RWPE2 (cell line): ENCODE measurements around the gene ZNF532.

Source experiments
- ATAC-seq: fragments of 200-7000 bp; cut with Tn5 transposase; 3 replicates; pipeline ENCODE4 v1.9.1; 2021; ENCODE audit warnings: low read depth
- DNase-seq: peaks from one replicate; pipeline ENCODE4 v3.0.0-alpha.2; 2020; ENCODE audit warnings: low spot score
- H3K27ac ChIP-seq: fragments of 450-650 bp; 2 replicates; pipeline ENCODE4 v1.5.1; 2017; ENCODE audit warnings: mild to moderate bottlenecking; ENCODE audit not compliant: poor library complexity, severe bottlenecking
- H3K27me3 ChIP-seq: fragments of 250-450 bp; sonication (Bioruptor Pico); 2 replicates; pipeline ENCODE4 v1.5.1; 2021; ENCODE audit warnings: mild to moderate bottlenecking, moderate library complexity; ENCODE audit not compliant: insufficient read depth, poor library complexity, severe bottlenecking
- H3K36me3 ChIP-seq: fragments of 250-450 bp; sonication (Bioruptor Pico); 2 replicates; pipeline ENCODE4 v1.5.1; 2020; ENCODE audit warnings: low read depth, mild to moderate bottlenecking, moderate library complexity
- H3K4me1 ChIP-seq: fragments of 250-450 bp; sonication (Bioruptor Pico); 2 replicates; pipeline ENCODE4 v1.5.1; 2021; ENCODE audit warnings: mild to moderate bottlenecking, moderate library complexity; ENCODE audit not compliant: insufficient read depth, poor library complexity, severe bottlenecking
- H3K4me3 ChIP-seq: fragments of 250-450 bp; sonication (Bioruptor Pico); 2 replicates; pipeline ENCODE4 v1.5.1; 2021; ENCODE audit warnings: mild to moderate bottlenecking, moderate library complexity; ENCODE audit not compliant: severe bottlenecking
- H3K9me3 ChIP-seq: fragments of 250-450 bp; sonication (Bioruptor Pico); 2 replicates; pipeline ENCODE4 v1.5.1; 2021; ENCODE audit warnings: mild to moderate bottlenecking, moderate library complexity; ENCODE audit not compliant: severe bottlenecking
- TF ChIP-seq, protein P1 (sequence below): fragments of 450-650 bp; IDR thresholded peaks from one replicate; pipeline ENCODE4 v1.5.1; 2017; ENCODE audit warnings: mild to moderate bottlenecking, moderate library complexity; ENCODE audit not compliant: poor library complexity, severe bottlenecking

The ZNF532 gene

DNA sequence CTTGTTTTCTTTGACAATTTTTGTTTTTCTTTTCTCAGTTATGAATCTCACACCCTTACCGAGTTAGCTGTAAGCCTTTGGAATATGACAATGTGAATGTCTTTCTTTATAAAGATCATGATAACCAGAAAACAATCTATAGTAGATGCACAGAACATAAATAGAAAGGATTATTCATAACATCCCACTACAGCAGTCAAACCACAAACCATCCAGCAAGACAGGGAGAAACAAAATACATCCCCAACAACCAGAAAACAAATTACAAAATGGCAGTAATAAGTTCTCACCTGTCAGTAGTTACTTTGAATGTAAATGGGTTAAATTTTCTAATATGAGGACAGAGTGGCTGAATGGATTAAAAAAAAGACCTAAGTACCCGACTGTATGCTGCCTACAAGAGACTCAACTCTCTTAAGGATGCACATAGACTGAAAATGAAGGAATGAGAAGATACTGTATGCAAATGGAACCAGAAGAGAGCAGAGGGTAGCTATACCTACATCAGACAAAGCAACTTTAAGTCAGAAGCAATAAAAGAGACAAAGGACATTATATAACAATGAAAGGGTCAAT lies 124.6 kb downstream of the ZNF532 start:
- Histone ChIP-seq H3K9me3 (no peaks in the 10 kb centered on the region), H3K36me3 (no peaks in the 10 kb centered on the region), H3K4me3 (no peak overlapping the region), H3K4me1 (peaks cover 34% of the 10 kb centered on the region), H3K27ac (no peak overlapping the region), H3K27me3 (no peaks in the 10 kb centered on the region)
- DNase-seq, result no peak
- TF ChIP-seq, protein P1, sequence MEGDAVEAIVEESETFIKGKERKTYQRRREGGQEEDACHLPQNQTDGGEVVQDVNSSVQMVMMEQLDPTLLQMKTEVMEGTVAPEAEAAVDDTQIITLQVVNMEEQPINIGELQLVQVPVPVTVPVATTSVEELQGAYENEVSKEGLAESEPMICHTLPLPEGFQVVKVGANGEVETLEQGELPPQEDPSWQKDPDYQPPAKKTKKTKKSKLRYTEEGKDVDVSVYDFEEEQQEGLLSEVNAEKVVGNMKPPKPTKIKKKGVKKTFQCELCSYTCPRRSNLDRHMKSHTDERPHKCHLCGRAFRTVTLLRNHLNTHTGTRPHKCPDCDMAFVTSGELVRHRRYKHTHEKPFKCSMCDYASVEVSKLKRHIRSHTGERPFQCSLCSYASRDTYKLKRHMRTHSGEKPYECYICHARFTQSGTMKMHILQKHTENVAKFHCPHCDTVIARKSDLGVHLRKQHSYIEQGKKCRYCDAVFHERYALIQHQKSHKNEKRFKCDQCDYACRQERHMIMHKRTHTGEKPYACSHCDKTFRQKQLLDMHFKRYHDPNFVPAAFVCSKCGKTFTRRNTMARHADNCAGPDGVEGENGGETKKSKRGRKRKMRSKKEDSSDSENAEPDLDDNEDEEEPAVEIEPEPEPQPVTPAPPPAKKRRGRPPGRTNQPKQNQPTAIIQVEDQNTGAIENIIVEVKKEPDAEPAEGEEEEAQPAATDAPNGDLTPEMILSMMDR, result no peak
- ATAC-seq, result no peak

DNA sequence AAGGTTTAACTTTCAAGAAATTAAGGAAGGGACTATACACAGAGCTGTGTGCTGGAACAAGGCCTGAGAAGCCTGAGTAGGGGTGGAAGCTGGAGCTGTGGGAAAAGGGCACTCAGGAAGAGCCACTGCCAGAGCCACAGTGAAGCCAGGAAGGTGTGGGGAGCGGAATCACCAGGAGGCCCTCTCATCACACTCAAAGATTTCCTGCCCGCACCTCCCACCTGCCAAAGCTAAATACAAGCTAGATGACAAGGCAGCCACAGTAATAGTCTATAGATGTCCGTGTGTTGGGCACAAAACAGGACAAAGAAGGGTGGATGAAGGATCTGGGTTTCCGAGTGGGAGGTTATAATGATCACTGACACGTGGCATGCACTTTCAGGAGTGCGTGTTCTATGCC lies 126.0 kb downstream of the ZNF532 start:
- TF ChIP-seq, protein P1, result no peak
- H3K9me3 ChIP-seq, result no peaks in the 10 kb centered on the region
- H3K4me1 ChIP-seq, result peaks cover 34% of the 10 kb centered on the region
- H3K27ac ChIP-seq, result peak overlapping the region; percentile 88
- ATAC-seq (no peak), DNase-seq (no peak)
- no peak overlapping the region for H3K4me3 ChIP-seq
- H3K27me3 ChIP-seq, result no peaks in the 10 kb centered on the region
- no peaks in the 10 kb centered on the region for H3K36me3 ChIP-seq

DNA sequence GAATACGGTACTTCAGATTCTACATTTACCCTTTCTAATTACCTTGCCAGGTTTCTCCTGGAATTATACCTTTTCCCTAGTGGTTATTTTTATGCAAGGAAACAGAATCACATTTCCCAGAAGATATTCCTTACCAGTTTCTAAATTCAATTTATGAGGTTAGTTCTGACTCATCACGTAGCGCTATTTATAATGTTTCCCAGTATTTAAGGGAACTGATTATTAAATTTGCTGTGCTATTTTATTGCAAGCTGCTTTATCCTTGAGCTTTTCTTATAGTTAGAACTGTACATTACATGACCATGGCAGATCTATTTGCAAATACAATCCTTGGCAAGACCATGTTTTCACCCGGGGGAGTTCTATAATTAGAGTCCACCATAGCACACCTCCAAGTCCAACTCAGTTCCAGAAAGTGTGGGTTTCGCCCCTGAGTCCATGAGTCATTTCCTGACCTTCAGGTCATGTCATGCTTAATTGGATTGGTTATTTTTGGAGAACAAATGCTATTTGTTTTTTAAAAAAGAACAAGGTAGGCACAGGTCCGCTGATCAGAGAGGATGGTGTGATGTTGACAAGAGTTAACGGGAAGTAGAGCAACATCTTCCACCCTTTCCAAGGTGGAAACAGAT lies 126.6 kb downstream of the ZNF532 start:
- peaks cover 34% of the 10 kb centered on the region for H3K4me1 ChIP-seq
- no peaks in the 10 kb centered on the region for H3K9me3 ChIP-seq
- H3K4me3 ChIP-seq, result no peak overlapping the region
- no peak for DNase-seq
- TF ChIP-seq, protein P1, result no peak
- ATAC-seq, result peak; percentile 75
- no peaks in the 10 kb centered on the region for H3K36me3 ChIP-seq
- H3K27ac ChIP-seq, result peak overlapping the region; percentile 88
- H3K27me3 ChIP-seq, result no peaks in the 10 kb centered on the region

DNA sequence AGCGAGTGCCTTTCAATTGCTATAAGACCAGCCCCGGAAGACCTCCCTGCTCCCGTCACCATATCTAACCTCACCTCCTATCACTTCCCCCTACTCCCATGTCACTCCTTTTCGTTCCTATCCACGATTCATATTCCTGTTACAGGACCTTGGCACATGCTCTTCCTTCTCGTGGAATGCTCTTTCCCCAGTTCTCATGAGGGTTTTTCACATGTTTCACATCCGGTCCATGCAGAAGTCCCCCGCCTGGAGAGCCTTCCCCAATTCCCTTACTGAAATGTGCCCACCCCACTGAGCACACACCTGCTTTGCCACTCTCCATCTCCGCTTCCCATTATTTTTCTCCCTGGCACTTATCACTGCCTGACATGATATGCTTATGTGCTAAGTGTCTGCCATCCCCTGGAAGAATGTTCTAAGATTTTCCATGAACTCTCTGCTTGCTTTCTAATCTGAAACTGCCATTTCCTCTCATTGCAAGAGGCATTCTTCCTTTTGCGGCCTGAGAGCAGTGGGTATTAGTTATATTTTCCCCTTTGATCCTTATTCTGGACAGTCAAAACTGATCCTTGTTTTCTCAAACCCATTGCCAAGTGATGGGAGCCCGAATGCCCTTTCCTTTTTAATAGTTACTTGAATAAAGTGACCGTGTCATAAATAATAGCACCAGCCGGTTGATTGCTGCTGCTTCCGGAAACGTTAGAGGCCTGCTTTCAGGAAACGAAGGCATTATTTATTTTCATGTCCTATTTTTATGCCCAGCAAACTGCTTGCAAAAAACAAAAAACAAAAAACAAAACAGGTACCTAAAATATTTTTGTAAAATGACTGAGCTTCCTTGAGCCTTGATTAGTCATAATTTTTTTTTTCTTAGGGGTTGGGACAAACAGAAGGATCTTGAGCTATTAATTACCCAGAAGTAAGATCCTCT lies 127.9 kb downstream of the ZNF532 start:
- Histone ChIP-seq H3K9me3 (no peaks in the 10 kb centered on the region), H3K27me3 (no peaks in the 10 kb centered on the region), H3K4me1 (peaks cover 35% of the 10 kb centered on the region), H3K36me3 (no peaks in the 10 kb centered on the region), H3K4me3 (no peak overlapping the region), H3K27ac (peak overlapping the region; percentile 88)
- no peak for DNase-seq
- TF ChIP-seq, protein P1, result no peak
- ATAC-seq, result no peak
